Adrenal gland (tissue), 12 donors: Measurements from ENCODE around the gene SLC26A1. TPM values are rescaled to one million over a fixed set of nuclear protein-coding genes. Genes with fewer than 3 reads are reported as not detected.

ENCODE experiments used
- DNase-seq, 7 donors: peaks; one replicate each; pipeline ENCODE4 v3.0.0-alpha.2; 2019 to 2020
- H3K27ac ChIP-seq, 5 donors: fragments of 200-600 bp; sonication (generic) in 4 of 5; 1 replicate in 3 of 5; 2 replicates in 2 of 5; pipeline versions ENCODE4 v1.5.1 to v1.8.0; 2016 to 2020; ENCODE audit warnings: mild to moderate bottlenecking in 1 of 5
- H3K27me3 ChIP-seq: fragments of 200-600 bp; 2 replicates; pipeline ENCODE4 v1.8.0; 2021
- H3K36me3 ChIP-seq, 2 donors: fragments of 200-600 bp; replicated peaks in 1 of 2; 1 replicate in 1 of 2; 2 replicates in 1 of 2; pipeline versions ENCODE4 v1.5.1 to v1.8.0; 2018 to 2022
- H3K4me1 ChIP-seq, 2 donors: fragments of 200-600 bp; replicated peaks in 1 of 2; 1 replicate in 1 of 2; 2 replicates in 1 of 2; pipeline versions ENCODE4 v1.5.1 to v1.8.0; 2018 to 2021
- H3K4me3 ChIP-seq, 4 donors: fragments of 200-600 bp; sonication (generic) in 3 of 4; one replicate each; pipeline ENCODE4 v1.5.1; 2016 to 2018
- H3K9me3 ChIP-seq, 3 donors: fragments of 200-600 bp; sonication (generic) in 1 of 3; replicated peaks in 1 of 3; 1 replicate in 2 of 3; 2 replicates in 1 of 3; pipeline versions ENCODE4 v1.5.1 to v1.8.0; 2016 to 2021
- POLR2A ChIP-seq, 2 donors: fragments of 450-650 bp; IDR thresholded peaks; one replicate each; pipeline ENCODE4 v1.6.1; 2017; ENCODE audit warnings: antibody characterized with exemption in 2 of 2, mild to moderate bottlenecking in 2 of 2, moderate library complexity in 1 of 2
- WGBS, 4 donors: extraction: QIAGEN DNeasy Blood & Tissue Kit in 2 of 4; methylation state at CpG; one replicate each; pipeline versions ENCODE4 v1.1.5 to v1.1.7; 2013 to 2017; 5-methylcytosine and 5-hydroxymethylcytosine counted together
- intact Hi-C, 2 donors: fragments of 100-400 bp; cut with DNase I; formaldehyde crosslinking; loops; one replicate each; pipeline versions ENCODE4 v1.14.1 to v1.15.0; 2022 to 2023
- polyA plus RNA-seq, 3 donors: library from polyadenylated mRNA; stranded (reverse); fragments of 200-250 nt in 2 of 3; fragments of 350-450 nt in 1 of 3; fragmentation: Illumina TruSeq in 1 of 3; extraction: RNeasy Lipid Tissue Mini Kit (QIAGEN cat#74804) in 1 of 3; gene quantifications; one replicate each; pipeline ENCODE4 v1.2.3, GENCODE V29; 2013 to 2014
- total RNA-seq, 9 donors: library from RNA; depleted of rRNA in 4 of 9; stranded (reverse); fragments of >200 nt in 4 of 9; fragments of 120-200 nt in 1 of 9; fragmentation: NEBNext Ultra II Directional in 1 of 9; extraction: Animal tissue kit (Norgen Biotek cat#: 25700) in 1 of 9; gene quantifications; one replicate each; pipeline versions ENCODE4 v1.1.0 to v1.2.4, GENCODE V29; 2013 to 2023
- TF ChIP-seq, protein P1 (sequence below), 6 experiments: fragments of 450-650 bp in 4 of 6; fragments of 200-600 bp in 2 of 6; sonication (generic) in 1 of 6; IDR thresholded peaks; 1 replicate in 5 of 6; 2 replicates in 1 of 6; pipeline versions ENCODE4 v1.5.1 to v1.8.0; 2016 to 2021; ENCODE audit warnings: antibody characterized with exemption in 6 of 6, mild to moderate bottlenecking in 2 of 6, moderate library complexity in 1 of 6
- donor health status: healthy with polysubstance abuse.
- donor health status: Bipolar disorder and iron deficiency.
- donor health status: DM: yes; HTN: yes; CAD: no.
- donor health status: DM: no; HTN: no; CAD: no.
- donor health status: DM: no; HTN: no; CAD: no.
- donor health status: DM: yes; HTN: yes; CAD: no.

The SLC26A1 gene
- total and polyA plus RNA-seq, 12 donors, result 0.85 to 55.0 (median 3.9) TPM

DNA sequence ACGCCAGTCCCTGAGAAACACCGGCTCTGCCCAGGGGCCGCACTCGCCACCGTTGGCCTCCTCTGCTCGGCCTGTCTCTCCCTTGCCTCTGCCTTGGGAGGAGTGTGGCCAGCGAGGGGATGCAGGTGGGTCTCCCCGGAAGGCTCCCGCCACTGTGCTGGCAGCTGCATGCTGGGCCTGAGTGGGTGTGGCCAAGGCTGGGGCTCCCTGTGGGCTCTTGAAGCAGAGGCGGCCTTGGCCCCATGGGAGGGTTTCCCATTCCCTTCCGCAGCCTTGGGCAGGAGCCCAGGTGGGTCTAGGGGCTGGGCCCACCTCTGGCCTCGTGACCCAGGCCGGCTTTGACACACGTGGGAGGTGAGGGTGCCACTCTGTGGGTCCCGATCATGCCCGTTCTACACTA lies 37.4 kb upstream of the SLC26A1 start:
- TF ChIP-seq, protein P1, sequence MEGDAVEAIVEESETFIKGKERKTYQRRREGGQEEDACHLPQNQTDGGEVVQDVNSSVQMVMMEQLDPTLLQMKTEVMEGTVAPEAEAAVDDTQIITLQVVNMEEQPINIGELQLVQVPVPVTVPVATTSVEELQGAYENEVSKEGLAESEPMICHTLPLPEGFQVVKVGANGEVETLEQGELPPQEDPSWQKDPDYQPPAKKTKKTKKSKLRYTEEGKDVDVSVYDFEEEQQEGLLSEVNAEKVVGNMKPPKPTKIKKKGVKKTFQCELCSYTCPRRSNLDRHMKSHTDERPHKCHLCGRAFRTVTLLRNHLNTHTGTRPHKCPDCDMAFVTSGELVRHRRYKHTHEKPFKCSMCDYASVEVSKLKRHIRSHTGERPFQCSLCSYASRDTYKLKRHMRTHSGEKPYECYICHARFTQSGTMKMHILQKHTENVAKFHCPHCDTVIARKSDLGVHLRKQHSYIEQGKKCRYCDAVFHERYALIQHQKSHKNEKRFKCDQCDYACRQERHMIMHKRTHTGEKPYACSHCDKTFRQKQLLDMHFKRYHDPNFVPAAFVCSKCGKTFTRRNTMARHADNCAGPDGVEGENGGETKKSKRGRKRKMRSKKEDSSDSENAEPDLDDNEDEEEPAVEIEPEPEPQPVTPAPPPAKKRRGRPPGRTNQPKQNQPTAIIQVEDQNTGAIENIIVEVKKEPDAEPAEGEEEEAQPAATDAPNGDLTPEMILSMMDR (IDR thresholded peaks at IDR 0.05), result no peak
- no peak for TF ChIP-seq POLR2A (IDR thresholded peaks at IDR 0.05)
- Histone ChIP-seq H3K27me3 (no peaks in the 10 kb centered on the region), H3K36me3 (no peaks in the 10 kb centered on the region), H3K4me3 (no peak overlapping the region), H3K9me3 (no peaks in the 10 kb centered on the region), H3K4me1 (peaks cover 9 to 18% of the 10 kb centered on the region in 2 donors), H3K27ac (no peak overlapping the region)
- WGBS, 4 donors, result 32 to 60% (median 37%) methylated on average over 3 to 16 of the region's 16 CpGs
- DNase-seq, result peak in 1 of 7 donors; percentile 55
- intact Hi-C loops, result no loop called here

- Histone ChIP-seq H3K9me3 (no peaks in the 10 kb centered on the region), H3K4me3 (no peak overlapping the region), H3K27ac (no peak overlapping the region), H3K36me3 (peaks cover 0 to 5% of the 10 kb centered on the region in 2 donors), H3K4me1 (peaks cover 9 to 18% of the 10 kb centered on the region in 2 donors), H3K27me3 (no peaks in the 10 kb centered on the region)
- intact Hi-C loops, result no loop called here
- 50 to 100% (median 50%) methylated on average over 2 to 12 of the region's 12 CpGs; no CpG with 5 or more reads in 1 of the 4 donors for WGBS, 4 donors
- TF ChIP-seq, protein P1 (IDR thresholded peaks at IDR 0.05), result no peak
- TF ChIP-seq POLR2A (IDR thresholded peaks at IDR 0.05), result no peak
- no peak for DNase-seq
These were observed 36.8 kb upstream of the SLC26A1 start for GRCh38 chr4:1030031-1030430.

DNA sequence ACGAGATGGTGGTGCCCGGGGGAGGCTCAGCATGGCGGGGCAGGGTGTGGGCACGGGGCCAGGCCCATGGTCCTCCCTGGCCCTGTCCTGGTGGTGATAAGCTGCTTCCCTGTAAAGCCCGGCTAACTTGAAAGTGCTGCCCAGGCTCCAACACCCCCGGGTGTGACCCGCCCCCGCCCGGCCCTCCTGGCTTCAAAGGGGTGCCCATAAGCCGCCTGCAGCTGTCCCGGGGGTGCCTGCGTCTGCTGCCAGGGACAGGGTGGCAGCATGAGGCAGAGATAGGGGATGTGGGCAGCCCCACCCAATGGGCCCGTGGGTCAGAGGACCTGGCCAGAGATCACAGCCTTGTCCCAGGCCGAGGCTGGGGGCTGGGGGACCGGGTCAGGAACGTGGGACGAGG lies 36.3 kb upstream of the SLC26A1 start:
- Histone ChIP-seq H3K9me3 (no peaks in the 10 kb centered on the region), H3K27ac (no peak overlapping the region), H3K27me3 (no peaks in the 10 kb centered on the region), H3K4me3 (no peak overlapping the region), H3K4me1 (peaks cover 9 to 18% of the 10 kb centered on the region in 2 donors), H3K36me3 (peaks cover 0 to 10% of the 10 kb centered on the region in 2 donors)
- intact Hi-C loops, result no loop called here
- no peak for DNase-seq
- TF ChIP-seq POLR2A (IDR thresholded peaks at IDR 0.05), result no peak
- TF ChIP-seq, protein P1 (IDR thresholded peaks at IDR 0.05), result no peak
- WGBS, 4 donors, result 45 to 59% (median 55%) methylated on average over 5 to 17 of the region's 17 CpGs; no CpG with 5 or more reads in 1 of the 4 donors

- WGBS, 4 donors, result 76 to 81% (median 78%) methylated on average over 28 to 36 of the region's 36 CpGs
- DNase-seq, result no peak
- no peaks in the 10 kb centered on the region for H3K27me3 ChIP-seq
- peaks cover 9 to 18% of the 10 kb centered on the region in 2 donors for H3K4me1 ChIP-seq
- H3K36me3 ChIP-seq, result peaks cover 0 to 13% of the 10 kb centered on the region in 2 donors
- intact Hi-C loops, result no loop called here
- H3K9me3 ChIP-seq, result no peaks in the 10 kb centered on the region
- no peak overlapping the region for H3K27ac ChIP-seq
- no peak overlapping the region for H3K4me3 ChIP-seq
- no peak for TF ChIP-seq POLR2A (IDR thresholded peaks at IDR 0.05)
- TF ChIP-seq, protein P1 (IDR thresholded peaks at IDR 0.05), result no peak
These were observed 35.5 kb upstream of the SLC26A1 start for GRCh38 chr4:1028574-1029220.
